Measurements from ENCODE around the gene MZF1. TPM values are rescaled to one million over a fixed set of nuclear protein-coding genes. Genes with fewer than 3 reads are reported as not detected.

MZF1 gene
- total and polyA plus RNA-seq, 4 donors = 4.9 to 21.1 (median 8.8) TPM

GRCh38 chr19:58531034-58531840 is 41.9 kb downstream of the MZF1 start:
- TF ChIP-seq RAD21 (IDR thresholded peaks at IDR 0.05) = no peak
- no peak for TF ChIP-seq EGR1 (IDR thresholded peaks at IDR 0.05; ENCODE audit: low read depth in 2 of 2)
- TF ChIP-seq ZBTB33 (IDR thresholded peaks at IDR 0.05) = no peak
- no peak for TF ChIP-seq FOXA2 (IDR thresholded peaks at IDR 0.05)
- no peak for TF ChIP-seq YY1 (IDR thresholded peaks at IDR 0.05)
- TF ChIP-seq ATF3 (IDR thresholded peaks at IDR 0.05) = no peak
- no peak for TF ChIP-seq HNF4A (conservative IDR thresholded peaks at IDR 0.05)
- TF ChIP-seq GABPA (IDR thresholded peaks at IDR 0.05 in 1 of 2, conservative IDR thresholded peaks at IDR 0.05 in 1 of 2) = no peak
- TF ChIP-seq REST (IDR thresholded peaks at IDR 0.05) = no peak
- no peak for TF ChIP-seq CTCF (IDR thresholded peaks at IDR 0.05; ENCODE audit: low read depth, low read length, missing input control)
- TF ChIP-seq NR2F2 (IDR thresholded peaks at IDR 0.05) = no peak
- TF ChIP-seq HNF4G (IDR thresholded peaks at IDR 0.05) = no peak
- TF ChIP-seq TAF1 (conservative IDR thresholded peaks at IDR 0.05) = no peak
- no peak for TF ChIP-seq MAX (IDR thresholded peaks at IDR 0.05)
- TF ChIP-seq RXRA (IDR thresholded peaks at IDR 0.05) = no peak
- no peak for TF ChIP-seq SP1 (IDR thresholded peaks at IDR 0.05)
- no peak for TF ChIP-seq FOXA1 (IDR thresholded peaks at IDR 0.05)
- no peak for TF ChIP-seq JUND (IDR thresholded peaks at IDR 0.05)
- Histone ChIP-seq H3K36me3 (ENCODE audit: control insufficient read depth in 4 of 4, insufficient read depth in 3 of 4, low read depth in 1 of 4, low read length in 3 of 4) (no peaks in the 10 kb centered on the region), H3K27ac (ENCODE audit: low read depth in 1 of 2, low read length in 2 of 2) (no peak overlapping the region), H3K4me1 (ENCODE audit: control insufficient read depth in 4 of 4, insufficient read depth in 4 of 4, low read length in 3 of 4) (no peaks in the 10 kb centered on the region), H3K4me3 (ENCODE audit: low read depth in 1 of 3, low read length in 3 of 3) (no peak overlapping the region), H3K9me3 (ENCODE audit: control insufficient read depth in 4 of 4, low read length in 3 of 4) (no peaks in the 10 kb centered on the region), H3K27me3 (ENCODE audit: control insufficient read depth in 4 of 4, insufficient read depth in 4 of 4, low read length in 3 of 4) (no peaks in the 10 kb centered on the region), H3K9ac (ENCODE audit: low read depth in 1 of 2, low read length in 2 of 2) (no peak overlapping the region)
- DNase-seq (ENCODE audit: low spot score) = no peak
- WGBS = 71% methylated on average over 10 of the region's 10 CpGs
